Naive thymus-derived CD4-positive, alpha-beta T cell (primary cell): ENCODE measurements around the gene CKAP5. TPM values are rescaled to one million over a fixed set of nuclear protein-coding genes. Genes with fewer than 3 reads are reported as not detected.

Source experiments
- ATAC-seq: fragments of 150-1000 bp; cut with Tn5 transposase; 2 replicates; pipeline ENCODE4 v1.10.0; 2021; ENCODE audit warnings: mild to moderate bottlenecking, moderate library complexity
- CTCF ChIA-PET: fragments of 350-600 bp; sonication (Branson Sonifier 250); formaldehyde crosslinking; loops from one replicate; lab custom pipeline; 2021; ENCODE audit warnings: antibody characterized with exemption; lab: Charles Lee
- POLR2A ChIA-PET: fragments of 350-600 bp; sonication (Branson Sonifier 250); formaldehyde crosslinking; loops from one replicate; lab custom pipeline; 2021; ENCODE audit warnings: antibody characterized with exemption, inconsistent platforms; lab: Charles Lee
- DNase-seq, 9 donors: peaks; one replicate each; pipeline versions ENCODE4 v3.0.0 to v3.0.0-alpha.2; 2020 to 2022; ENCODE audit warnings: mixed read lengths in 1 of 9
- H3K27ac ChIP-seq: one replicate; pipeline ENCODE4 v1.7.0; 2013; ENCODE audit warnings: mild to moderate bottlenecking, low read depth, low read length, moderate library complexity
- H3K27me3 ChIP-seq, 2 donors: one replicate each; pipeline ENCODE4 v1.7.0; 2013; ENCODE audit warnings: low read length in 2 of 2, mild to moderate bottlenecking in 2 of 2, moderate library complexity in 2 of 2; ENCODE audit not compliant: control insufficient read depth in 2 of 2, insufficient read depth in 2 of 2
- H3K36me3 ChIP-seq, 3 experiments: 1 replicate in 2 of 3; 2 replicates in 1 of 3; pipeline ENCODE4 v1.7.0; 2013; ENCODE audit warnings: low read length in 3 of 3, mild to moderate bottlenecking in 3 of 3, moderate library complexity in 1 of 3; ENCODE audit not compliant: insufficient read depth in 3 of 3, control insufficient read depth in 2 of 3
- H3K4me1 ChIP-seq, 2 donors: one replicate each; pipeline ENCODE4 v1.7.0; 2013; ENCODE audit warnings: low read length in 2 of 2, mild to moderate bottlenecking in 2 of 2, moderate library complexity in 1 of 2; ENCODE audit not compliant: control insufficient read depth in 2 of 2, insufficient read depth in 2 of 2
- H3K4me3 ChIP-seq: 2 replicates; pipeline ENCODE4 v1.7.0; 2013; ENCODE audit warnings: mild to moderate bottlenecking, low read length
- H3K9me3 ChIP-seq, 3 experiments: 1 replicate in 2 of 3; 2 replicates in 1 of 3; pipeline ENCODE4 v1.7.0; 2013; ENCODE audit warnings: low read length in 3 of 3; ENCODE audit not compliant: control insufficient read depth in 2 of 3
- H3K27ac Mint-ChIP-seq, 9 donors: one replicate each; pipeline ENCODE4 v1.8.0; 2020 to 2022; ENCODE audit warnings: mixed read lengths in 9 of 9, mild to moderate bottlenecking in 8 of 9, moderate library complexity in 5 of 9, inconsistent platforms in 2 of 9
- H3K27me3 Mint-ChIP-seq, 5 donors: one replicate each; pipeline ENCODE4 v1.8.0; 2021 to 2022; ENCODE audit warnings: mixed read lengths in 5 of 5, mild to moderate bottlenecking in 1 of 5
- H3K36me3 Mint-ChIP-seq, 5 donors: one replicate each; pipeline ENCODE4 v1.8.0; 2020 to 2022; ENCODE audit warnings: mixed read lengths in 5 of 5, mild to moderate bottlenecking in 3 of 5, inconsistent platforms in 1 of 5
- H3K4me1 Mint-ChIP-seq, 7 donors: one replicate each; pipeline ENCODE4 v1.8.0; 2020 to 2022; ENCODE audit warnings: mixed read lengths in 7 of 7, mild to moderate bottlenecking in 3 of 7, inconsistent platforms in 1 of 7
- H3K4me3 Mint-ChIP-seq, 10 donors: one replicate each; pipeline ENCODE4 v1.8.0; 2020 to 2022; ENCODE audit warnings: mild to moderate bottlenecking in 10 of 10, mixed read lengths in 10 of 10, moderate library complexity in 6 of 10, inconsistent platforms in 2 of 10
- H3K9me3 Mint-ChIP-seq, 11 donors: one replicate each; pipeline ENCODE4 v1.8.0; 2020 to 2022; ENCODE audit warnings: mixed read lengths in 11 of 11, mild to moderate bottlenecking in 4 of 11, inconsistent platforms in 1 of 11, moderate library complexity in 1 of 11
- intact Hi-C, 2 donors: fragments of 100-400 bp; cut with micrococcal nuclease; formaldehyde crosslinking; loops; one replicate each; pipeline ENCODE4 v1.15.1; 2023
- polyA plus RNA-seq, 2 donors: library from polyadenylated mRNA; unstranded; fragments of 300-500 nt; fragmentation: Illumina TruSeq; gene quantifications; one replicate each; pipeline ENCODE4 v1.2.3, GENCODE V29; 2021
- total RNA-seq, 6 experiments: library from RNA in 5 of 6; stranded (reverse) in 5 of 6; gene quantifications; 1 replicate in 5 of 6; 2 replicates in 1 of 6; pipeline ENCODE4 v1.2.3 and lab custom pipeline; 2021 to 2026

Gene CKAP5
- total and polyA plus RNA-seq, 7 experiments from 2014 or later, result 10.9 to 126 (median 45.2) TPM

DNA sequence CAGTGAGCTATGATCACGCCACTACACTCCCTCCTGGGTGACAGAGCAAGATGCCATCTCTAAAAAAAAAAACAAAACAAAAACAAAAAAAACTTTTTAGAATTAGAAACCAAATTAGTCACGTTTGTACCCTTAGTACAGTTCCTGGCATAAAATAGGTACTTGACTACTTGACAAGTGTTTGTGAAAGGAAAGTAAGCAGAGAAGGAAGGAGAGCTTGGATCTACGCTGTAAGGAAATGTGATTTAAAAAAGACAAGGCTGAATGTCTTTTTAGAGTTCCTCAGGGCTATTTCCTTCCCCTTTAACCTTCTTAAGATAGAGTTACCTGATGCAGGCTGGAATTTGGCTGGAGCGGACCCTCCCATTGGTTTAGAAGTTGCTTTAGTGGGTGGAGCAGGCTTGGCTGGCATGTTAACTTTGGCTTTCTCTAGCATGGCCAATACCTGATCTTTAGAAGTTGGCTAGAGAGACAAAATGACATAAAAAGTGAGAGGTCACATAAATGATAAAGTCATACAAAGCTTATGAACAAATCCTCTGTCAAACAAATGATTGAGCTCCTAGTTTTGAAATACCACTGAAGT, 76.4 kb downstream of the CKAP5 start:
- H3K4me1 Mint-ChIP-seq, result peaks cover 0 to 3% (median 0%) of the 10 kb centered on the region in 7 donors
- intact Hi-C loops, result no loop called here

GRCh38 chr11:46766656-46767055, 79.4 kb downstream of the CKAP5 start:
- ATAC-seq (no peak), DNase-seq (no peak)
- no peak overlapping the region for H3K4me3 ChIP-seq
- intact Hi-C loops, result no loop called here
- CTCF ChIA-PET, result no interaction called here
- H3K27me3 ChIP-seq, result no peaks in the 10 kb centered on the region
- POLR2A ChIA-PET, result no interaction called here
- H3K9me3 ChIP-seq, result no peaks in the 10 kb centered on the region
- no peaks in the 10 kb centered on the region for H3K4me1 ChIP-seq
- no peak overlapping the region for H3K27ac ChIP-seq
- H3K36me3 Mint-ChIP-seq, result peaks cover 4 to 35% (median 19%) of the 10 kb centered on the region in 5 donors
- peaks cover 0 to 2% (median 0%) of the 10 kb centered on the region in 7 donors for H3K4me1 Mint-ChIP-seq
- no peaks in the 10 kb centered on the region for H3K9me3 Mint-ChIP-seq
- H3K27me3 Mint-ChIP-seq, result no peaks in the 10 kb centered on the region
- H3K27ac Mint-ChIP-seq, result no peak overlapping the region
- H3K4me3 Mint-ChIP-seq, result no peak overlapping the region
- peaks cover 7 to 57% (median 14%) of the 10 kb centered on the region in 3 experiments for H3K36me3 ChIP-seq

More for the DNA sequence above, 76.4 kb downstream of the CKAP5 start:
- Histone ChIP-seq H3K27me3 (no peaks in the 10 kb centered on the region), H3K36me3 (peaks cover 0 to 33% (median 8%) of the 10 kb centered on the region in 3 experiments), H3K4me1 (no peaks in the 10 kb centered on the region), H3K9me3 (no peaks in the 10 kb centered on the region), H3K27ac (no peak overlapping the region), H3K4me3 (no peak overlapping the region)
- no peak overlapping the region for H3K27ac Mint-ChIP-seq
- H3K4me3 Mint-ChIP-seq, result no peak overlapping the region
- ATAC-seq (no peak), DNase-seq (no peak)
- ChIA-PET POLR2A (interaction anchor here (0.6 kb wide), 1 partner anchor 423 kb away, joined by 6 read pairs; no protein-coding TSS in a partner anchor), CTCF (no interaction called here)
- H3K36me3 Mint-ChIP-seq, result peaks cover 4 to 27% (median 13%) of the 10 kb centered on the region in 5 donors
- no peaks in the 10 kb centered on the region for H3K9me3 Mint-ChIP-seq
- no peaks in the 10 kb centered on the region for H3K27me3 Mint-ChIP-seq

DNA sequence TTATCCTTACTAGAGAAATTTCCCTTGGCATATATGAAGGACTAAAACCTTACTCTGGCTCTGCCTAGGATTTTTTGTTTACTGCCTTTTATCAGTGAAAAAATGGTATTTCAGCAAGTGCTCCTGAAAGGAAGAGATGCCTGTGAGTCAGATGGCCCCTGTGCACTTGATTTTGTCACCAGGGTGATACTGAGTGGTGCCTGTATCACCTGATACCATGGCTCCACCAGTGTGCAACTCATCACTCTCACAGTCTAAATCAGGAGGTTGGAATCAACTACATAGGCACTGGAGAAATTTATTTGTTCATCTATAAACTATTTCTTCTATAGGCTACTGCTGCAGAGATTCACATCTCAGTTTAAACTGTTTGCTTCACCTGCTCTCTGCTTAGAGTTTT, 83.8 kb downstream of the CKAP5 start:
- intact Hi-C loops, result loop anchor here in 1 of 2 donors (5.0 kb wide), 1 partner anchor 45 kb away; no protein-coding TSS in a partner anchor
- H3K4me3 ChIP-seq, result no peak overlapping the region
- Mint-ChIP-seq H3K27ac (peak overlapping the region in 1 of 9 donors; percentile 10), H3K9me3 (no peaks in the 10 kb centered on the region), H3K36me3 (peaks cover 11 to 55% (median 28%) of the 10 kb centered on the region in 5 donors), H3K4me3 (no peak overlapping the region), H3K4me1 (peaks cover 0 to 2% (median 0%) of the 10 kb centered on the region in 7 donors), H3K27me3 (no peaks in the 10 kb centered on the region)
- DNase-seq (no peak), ATAC-seq (no peak)
- no peaks in the 10 kb centered on the region for H3K27me3 ChIP-seq
- H3K36me3 ChIP-seq, result peaks cover 12 to 63% (median 16%) of the 10 kb centered on the region in 3 experiments
- no peak overlapping the region for H3K27ac ChIP-seq
- ChIA-PET CTCF (interaction anchor here (1.2 kb wide), 1 partner anchor 93 kb away, joined by 3 read pairs; no protein-coding TSS in a partner anchor), POLR2A (interaction anchor here (0.7 kb wide), 1 partner anchor 71 kb away, joined by 3 read pairs; no protein-coding TSS in a partner anchor)
- H3K4me1 ChIP-seq, result no peaks in the 10 kb centered on the region
- no peaks in the 10 kb centered on the region for H3K9me3 ChIP-seq

GRCh38 chr11:46761807-46762206, 84.3 kb downstream of the CKAP5 start:
- Mint-ChIP-seq H3K27me3 (no peaks in the 10 kb centered on the region), H3K27ac (peak overlapping the region in 1 of 9 donors; percentile 10), H3K4me1 (peaks cover 0 to 2% (median 0%) of the 10 kb centered on the region in 7 donors), H3K36me3 (peaks cover 11 to 55% (median 28%) of the 10 kb centered on the region in 5 donors), H3K4me3 (no peak overlapping the region), H3K9me3 (no peaks in the 10 kb centered on the region)
- Histone ChIP-seq H3K4me3 (no peak overlapping the region), H3K4me1 (no peaks in the 10 kb centered on the region), H3K36me3 (peaks cover 12 to 67% (median 16%) of the 10 kb centered on the region in 3 experiments), H3K27ac (no peak overlapping the region), H3K27me3 (no peaks in the 10 kb centered on the region), H3K9me3 (no peaks in the 10 kb centered on the region)
- ChIA-PET POLR2A (interaction anchor here (0.7 kb wide), 1 partner anchor 70 kb away, joined by 3 read pairs; no protein-coding TSS in a partner anchor), CTCF (interaction anchor here (1.2 kb wide), 1 partner anchor 92 kb away, joined by 3 read pairs; no protein-coding TSS in a partner anchor)
- DNase-seq (no peak), ATAC-seq (no peak)
- intact Hi-C loops, result loop anchor here in 1 of 2 donors (5.0 kb wide), 1 partner anchor 45 kb away; no protein-coding TSS in a partner anchor

- H3K4me3 Mint-ChIP-seq, result no peak overlapping the region
- peak overlapping the region in 2 of 9 donors; percentile 13 to 68 for H3K27ac Mint-ChIP-seq
- no peaks in the 10 kb centered on the region for H3K9me3 Mint-ChIP-seq
- Histone ChIP-seq H3K4me1 (no peaks in the 10 kb centered on the region), H3K27me3 (no peaks in the 10 kb centered on the region), H3K36me3 (peaks cover 12 to 78% (median 16%) of the 10 kb centered on the region in 3 experiments), H3K9me3 (no peaks in the 10 kb centered on the region), H3K27ac (no peak overlapping the region), H3K4me3 (no peak overlapping the region)
- no peaks in the 10 kb centered on the region for H3K4me1 Mint-ChIP-seq
- no peak for DNase-seq
- intact Hi-C loops, result loop anchor here in 1 of 2 donors (5.0 kb wide), 1 partner anchor 47 kb away; no protein-coding TSS in a partner anchor
- peaks cover 18 to 61% (median 28%) of the 10 kb centered on the region in 5 donors for H3K36me3 Mint-ChIP-seq
- H3K27me3 Mint-ChIP-seq, result no peaks in the 10 kb centered on the region
- ChIA-PET CTCF (interaction anchor here (0.6 kb wide), 1 partner anchor 120 kb away, joined by 3 read pairs; no protein-coding TSS in a partner anchor), POLR2A (no interaction called here)
- ATAC-seq, result no peak
Observed at GRCh38 chr11:46760429-46761128, 85.5 kb downstream of the CKAP5 start.

GRCh38 chr11:46759196-46759595, 86.9 kb downstream of the CKAP5 start:
- Mint-ChIP-seq H3K9me3 (no peaks in the 10 kb centered on the region), H3K36me3 (peaks cover 25 to 65% (median 31%) of the 10 kb centered on the region in 5 donors), H3K4me1 (no peaks in the 10 kb centered on the region), H3K27me3 (no peaks in the 10 kb centered on the region), H3K4me3 (no peak overlapping the region), H3K27ac (no peak overlapping the region)
- CTCF ChIA-PET, result no interaction called here
- DNase-seq, result no peak
- no peaks in the 10 kb centered on the region for H3K9me3 ChIP-seq
- H3K4me3 ChIP-seq, result no peak overlapping the region
- peaks cover 15 to 84% (median 22%) of the 10 kb centered on the region in 3 experiments for H3K36me3 ChIP-seq
- H3K27ac ChIP-seq, result no peak overlapping the region
- H3K4me1 ChIP-seq, result no peaks in the 10 kb centered on the region
- intact Hi-C loops, result no loop called here
- ATAC-seq, result no peak
- no peaks in the 10 kb centered on the region for H3K27me3 ChIP-seq
- POLR2A ChIA-PET, result no interaction called here
